Measurements from ENCODE around the gene VSIG10L. TPM values are rescaled to one million over a fixed set of nuclear protein-coding genes. Genes with fewer than 3 reads are reported as not detected.

Gene VSIG10L
- total RNA-seq, 1 experiment from 2014 or later: 3.0 TPM

DNA sequence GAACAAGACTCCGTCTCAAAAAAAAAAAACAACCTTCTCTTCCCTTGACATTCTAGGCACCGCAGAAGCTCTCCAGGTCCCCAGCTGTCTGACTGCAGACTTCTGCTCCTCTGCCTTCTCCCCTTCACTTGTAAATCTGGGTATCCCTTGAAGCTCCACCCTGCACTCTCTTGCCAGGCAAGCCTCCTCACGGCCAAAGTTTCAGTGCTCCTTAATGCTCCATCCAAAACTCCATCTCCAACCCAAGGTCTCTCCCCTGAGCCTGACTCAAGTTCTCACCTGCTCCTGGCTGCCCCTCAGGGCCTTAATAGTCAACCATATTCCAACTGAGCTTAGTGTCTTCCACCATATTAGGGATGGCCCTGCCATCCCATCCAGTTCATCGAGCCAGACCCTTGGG lies 28.3 kb upstream of the VSIG10L start:
- Mint-ChIP-seq H3K4me1 (ENCODE audit: low read depth, unreplicated experiment) (no peaks in the 10 kb centered on the region), H3K9me3 (ENCODE audit: low read depth, unreplicated experiment) (no peaks in the 10 kb centered on the region), H3K4me3 (ENCODE audit: low read depth, unreplicated experiment) (no peak overlapping the region), H3K27me3 (ENCODE audit: unreplicated experiment) (peaks cover 51% of the 10 kb centered on the region), H3K36me3 (ENCODE audit: insufficient read depth, unreplicated experiment) (peaks cover 43% of the 10 kb centered on the region), H3K27ac (ENCODE audit: unreplicated experiment) (no peak overlapping the region)
- CTCF ChIA-PET: interaction anchor here (0.7 kb wide), 1 partner anchor 249 kb away, joined by 4 read pairs; no protein-coding TSS in a partner anchor
- BruUV-seq (replicated peaks): no TSS peak
- TF ChIP-seq CTCF (IDR thresholded peaks at IDR 0.05; ENCODE audit: unreplicated experiment): no peak
- DNase-seq: no peak
- intact Hi-C loops (cut with micrococcal nuclease; ENCODE audit: unreplicated experiment): no loop called here

GRCh38 chr19:51368366-51369282 lies 26.7 kb upstream of the VSIG10L start, which contains the start of gene CLDND2:
TSS of gene CLDND2 (minus strand) at chr19:51369003. CDS start at chr19:51368577, 426 bp downstream.
- no peaks in the 10 kb centered on the region for H3K9me3 Mint-ChIP-seq (ENCODE audit: low read depth, unreplicated experiment)
- peak within 1 kb of the TSS; percentile 93 for H3K27ac Mint-ChIP-seq (ENCODE audit: unreplicated experiment)
- peaks cover 40% of the 10 kb centered on the region for H3K27me3 Mint-ChIP-seq (ENCODE audit: unreplicated experiment)
- BruUV-seq (replicated peaks): no TSS peak
- peak within 1 kb of the TSS; percentile 80 for H3K4me3 Mint-ChIP-seq (ENCODE audit: low read depth, unreplicated experiment)
- TF ChIP-seq CTCF (IDR thresholded peaks at IDR 0.05; ENCODE audit: unreplicated experiment): no peak
- DNase-seq: no peak
- CTCF ChIA-PET: interaction anchor here (1.3 to 1.7 kb wide), 2 partner anchors 29 to 320 kb away, joined by 6 to 17 read pairs; no protein-coding TSS in a partner anchor
- peaks cover 12% of the 10 kb centered on the region for H3K4me1 Mint-ChIP-seq (ENCODE audit: low read depth, unreplicated experiment)
- intact Hi-C loops (cut with micrococcal nuclease; ENCODE audit: unreplicated experiment): no loop called here
- H3K36me3 Mint-ChIP-seq (ENCODE audit: insufficient read depth, unreplicated experiment): peaks cover 49% of the 10 kb centered on the region

DNA sequence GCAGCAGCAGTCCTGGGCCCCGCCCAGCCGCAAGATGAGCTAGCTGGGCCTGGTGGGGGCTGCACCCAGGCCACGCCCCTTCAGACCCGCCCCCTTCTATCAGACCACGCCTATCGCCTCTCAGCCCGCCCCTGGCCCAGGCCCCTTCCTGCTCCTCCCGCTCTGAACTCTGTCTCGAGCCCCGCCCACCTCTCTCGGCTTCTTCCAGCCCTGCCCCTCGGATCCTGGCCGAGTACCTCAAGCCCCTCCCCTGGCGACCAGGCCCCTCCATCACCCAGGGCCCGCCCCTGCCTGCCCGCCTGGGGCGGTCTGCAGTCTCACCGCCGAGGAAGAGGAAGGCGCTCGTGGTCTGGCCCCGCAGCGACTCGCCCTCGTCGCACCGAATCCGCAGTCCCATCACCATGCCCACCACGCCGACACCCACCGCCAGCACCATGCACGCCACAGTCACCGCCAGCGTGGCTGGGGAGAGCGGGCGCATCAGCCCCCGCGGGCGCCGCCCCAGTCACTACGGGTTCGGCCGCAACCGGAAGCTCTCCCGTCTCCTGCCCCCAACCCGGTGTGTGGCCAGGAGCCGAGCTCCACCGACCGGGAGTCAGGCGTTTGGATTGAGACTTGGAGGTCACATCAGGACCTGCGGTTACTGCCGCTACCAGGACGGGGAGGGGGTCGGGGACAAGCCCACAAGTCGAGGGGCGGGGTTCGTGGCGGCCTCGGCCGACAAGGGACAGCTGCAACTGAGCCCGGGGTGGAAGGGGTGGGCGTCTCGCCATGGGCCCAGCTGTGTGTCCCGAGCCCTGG lies 25.8 kb upstream of the VSIG10L start:
- Mint-ChIP-seq H3K27me3 (ENCODE audit: unreplicated experiment) (peaks cover 32% of the 10 kb centered on the region), H3K4me1 (ENCODE audit: low read depth, unreplicated experiment) (peaks cover 20% of the 10 kb centered on the region), H3K27ac (ENCODE audit: unreplicated experiment) (peak overlapping the region; percentile 93), H3K4me3 (ENCODE audit: low read depth, unreplicated experiment) (peak overlapping the region; percentile 80), H3K36me3 (ENCODE audit: insufficient read depth, unreplicated experiment) (peaks cover 57% of the 10 kb centered on the region), H3K9me3 (ENCODE audit: low read depth, unreplicated experiment) (no peaks in the 10 kb centered on the region)
- BruUV-seq (replicated peaks): TSS peak; percentile 79
- DNase-seq: peak; percentile 100
- intact Hi-C loops (cut with micrococcal nuclease; ENCODE audit: unreplicated experiment): loop anchor here (2.0 kb wide), 1 partner anchor 29 kb away; no protein-coding TSS in a partner anchor
- CTCF ChIA-PET: interaction anchor here (0.6 to 1.7 kb wide), 7 partner anchors 8 to 639 kb away, joined by 3 to 17 read pairs (median 3); partner anchors contain the start of gene LIM2
- no peak for TF ChIP-seq CTCF (IDR thresholded peaks at IDR 0.05; ENCODE audit: unreplicated experiment)

DNA sequence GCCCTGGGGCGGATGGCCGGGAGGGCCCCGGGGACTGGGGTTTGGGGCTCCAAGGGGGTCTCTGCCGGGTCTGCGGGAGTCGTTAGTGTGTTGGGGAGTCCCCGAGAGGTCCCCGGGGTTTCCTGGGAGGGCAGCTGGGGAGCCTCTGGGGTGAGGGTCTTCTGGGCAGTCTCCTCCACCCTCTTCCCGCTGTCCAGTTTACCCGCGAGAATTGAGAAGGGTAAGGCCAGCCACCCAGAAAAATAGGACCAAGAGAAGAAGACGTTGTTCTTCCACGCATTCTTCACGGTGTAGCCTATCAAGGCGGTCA lies 25.3 kb upstream of the VSIG10L start:
- peak overlapping the region; percentile 93 for H3K27ac Mint-ChIP-seq (ENCODE audit: unreplicated experiment)
- CTCF ChIA-PET: interaction anchor here (0.6 to 1.7 kb wide), 7 partner anchors 8 to 638 kb away, joined by 3 to 17 read pairs (median 3); partner anchors contain the start of gene LIM2
- TF ChIP-seq CTCF (IDR thresholded peaks at IDR 0.05; ENCODE audit: unreplicated experiment): no peak
- peaks cover 26% of the 10 kb centered on the region for H3K27me3 Mint-ChIP-seq (ENCODE audit: unreplicated experiment)
- H3K4me3 Mint-ChIP-seq (ENCODE audit: low read depth, unreplicated experiment): peak overlapping the region; percentile 80
- H3K36me3 Mint-ChIP-seq (ENCODE audit: insufficient read depth, unreplicated experiment): peaks cover 61% of the 10 kb centered on the region
- DNase-seq: no peak
- H3K4me1 Mint-ChIP-seq (ENCODE audit: low read depth, unreplicated experiment): peaks cover 25% of the 10 kb centered on the region
- no TSS peak for BruUV-seq (replicated peaks)
- intact Hi-C loops (cut with micrococcal nuclease; ENCODE audit: unreplicated experiment): loop anchor here (2.0 kb wide), 1 partner anchor 28 kb away; no protein-coding TSS in a partner anchor
- H3K9me3 Mint-ChIP-seq (ENCODE audit: low read depth, unreplicated experiment): no peaks in the 10 kb centered on the region

Data from Calu3 (cell line).